NCI-H524 treated with DMSO at 0.1 percent for 48 hours (cell line): ENCODE measurements around the gene MIA3.

Experiments used
- DNase-seq: peaks from one replicate; lab custom pipeline; 2025; lab: John Stamatoyannopoulos, UW

MIA3 gene

GRCh38 chr1:222618880-222619596 lies 1.1 kb downstream of the MIA3 start:
- no peak for DNase-seq

- no peak for DNase-seq
Measured at GRCh38 chr1:222620566-222620965, 2.7 kb downstream of the MIA3 start.

- no peak for DNase-seq
Measured at GRCh38 chr1:222622765-222623164, 4.9 kb downstream of the MIA3 start.

GRCh38 chr1:222623458-222623857 lies 5.6 kb downstream of the MIA3 start:
- no peak for DNase-seq

- DNase-seq, result no peak
Measured at GRCh38 chr1:222624214-222624613, 6.3 kb downstream of the MIA3 start.

- DNase-seq, result no peak
Measured at GRCh38 chr1:222627232-222627631, 9.3 kb downstream of the MIA3 start.

- DNase-seq, result no peak
Measured at GRCh38 chr1:222629921-222630535, 12.1 kb downstream of the MIA3 start.

- DNase-seq, result no peak
Measured at GRCh38 chr1:222631611-222632208, 13.8 kb downstream of the MIA3 start.

- no peak for DNase-seq
Measured at GRCh38 chr1:222632749-222633148, 14.9 kb downstream of the MIA3 start.

GRCh38 chr1:222634180-222635013 lies 16.5 kb downstream of the MIA3 start:
- peak; percentile 3 for DNase-seq

- DNase-seq, result no peak
Measured at GRCh38 chr1:222641269-222641948, 23.5 kb downstream of the MIA3 start.

- DNase-seq, result no peak
Measured at GRCh38 chr1:222642468-222642867, 24.6 kb downstream of the MIA3 start.

GRCh38 chr1:222643606-222643937 lies 25.7 kb downstream of the MIA3 start:
- no peak for DNase-seq

- DNase-seq, result peak; percentile 95
Measured at GRCh38 chr1:222643938-222644635, 26.2 kb downstream of the MIA3 start.

GRCh38 chr1:222644636-222644980 lies 26.7 kb downstream of the MIA3 start:
- no peak for DNase-seq

GRCh38 chr1:222652676-222653075 lies 34.8 kb downstream of the MIA3 start:
- no peak for DNase-seq

GRCh38 chr1:222653178-222653827 lies 35.4 kb downstream of the MIA3 start:
- no peak for DNase-seq

- DNase-seq, result no peak
Measured at GRCh38 chr1:222654849-222655248, 37.0 kb downstream of the MIA3 start.

GRCh38 chr1:222656391-222657155 lies 38.7 kb downstream of the MIA3 start:
- no peak for DNase-seq

- DNase-seq, result no peak
Measured at GRCh38 chr1:222657899-222658298, 40.0 kb downstream of the MIA3 start.
